HEK293T (cell line): ENCODE results near the gene TFAP2B.
A peak's percentile ranks its signal among the peaks of the same experiment; 100 is the strongest.

Experiments used
- CTCF ChIA-PET: fragments of 350-600 bp; formaldehyde crosslinking; extraction: SDS; loops from one replicate; lab custom pipeline; 2021; ENCODE audit warnings: antibody characterized with exemption, inconsistent platforms; lab: Yijun Ruan, JAX
- POLR2A ChIA-PET: fragments of 350-600 bp; formaldehyde crosslinking; extraction: SDS; loops from one replicate; lab custom pipeline; 2020; ENCODE audit warnings: antibody characterized with exemption, inconsistent platforms; lab: Yijun Ruan, JAX
- DNase-seq: peaks from one replicate; pipeline ENCODE4 v3.0.0; 2012; ENCODE audit warnings: mixed read lengths; ENCODE audit errors: extremely low spot score
- ARNT ChIP-seq: fragments of 450-650 bp; IDR thresholded peaks from 2 replicates; pipeline ENCODE4 v1.6.1; 2017; ENCODE audit warnings: mild to moderate bottlenecking
- BHLHE40 ChIP-seq: fragments of 450-650 bp; IDR thresholded peaks from 2 replicates; pipeline ENCODE4 v1.6.1; 2016; ENCODE audit warnings: mild to moderate bottlenecking, moderate library complexity, borderline replicate concordance
- CTBP1 ChIP-seq: fragments of 450-650 bp; IDR thresholded peaks from 2 replicates; pipeline ENCODE4 v1.6.1; 2016; ENCODE audit warnings: borderline replicate concordance
- ELF4 ChIP-seq: fragments of 450-650 bp; IDR thresholded peaks from 2 replicates; pipeline ENCODE4 v1.6.1; 2017; ENCODE audit warnings: antibody characterized with exemption
- FOXA1 ChIP-seq: fragments of 450-650 bp; IDR thresholded peaks from 2 replicates; pipeline ENCODE4 v1.6.1; 2016; ENCODE audit warnings: mild to moderate bottlenecking
- FOXK2 ChIP-seq: fragments of 450-650 bp; IDR thresholded peaks from 2 replicates; pipeline ENCODE4 v1.6.1; 2016; ENCODE audit warnings: mild to moderate bottlenecking
- FOXM1 ChIP-seq: fragments of 450-650 bp; IDR thresholded peaks from 2 replicates; pipeline ENCODE4 v1.6.1; 2017; ENCODE audit warnings: mild to moderate bottlenecking, borderline replicate concordance
- HDGF ChIP-seq: fragments of 450-650 bp; IDR thresholded peaks from 2 replicates; pipeline ENCODE4 v1.6.1; 2017; ENCODE audit warnings: antibody characterized with exemption, borderline replicate concordance
- L3MBTL2 ChIP-seq: fragments of 450-650 bp; conservative IDR thresholded peaks from 2 replicates; pipeline ENCODE4 v1.6.1; 2016; ENCODE audit warnings: mild to moderate bottlenecking
- LEF1 ChIP-seq: fragments of 450-650 bp; IDR thresholded peaks from 2 replicates; pipeline ENCODE4 v1.6.1; 2017; ENCODE audit warnings: mild to moderate bottlenecking, borderline replicate concordance
- NFRKB ChIP-seq: fragments of 450-650 bp; IDR thresholded peaks from 2 replicates; pipeline ENCODE4 v1.6.1; 2016; ENCODE audit warnings: mild to moderate bottlenecking, moderate library complexity
- SP1 ChIP-seq: fragments of 450-650 bp; IDR thresholded peaks from 2 replicates; pipeline ENCODE4 v1.6.1; 2017
- SUZ12 ChIP-seq: fragments of 450-650 bp; IDR thresholded peaks from 2 replicates; pipeline ENCODE4 v1.6.1; 2016; ENCODE audit warnings: mild to moderate bottlenecking
- TARDBP ChIP-seq: fragments of 450-650 bp; IDR thresholded peaks from 2 replicates; pipeline ENCODE4 v1.6.1; 2016
- ZNF384 ChIP-seq: fragments of 450-650 bp; IDR thresholded peaks from 2 replicates; pipeline ENCODE4 v1.6.1; 2016
- TF ChIP-seq, protein P1 (sequence below): fragments of 450-650 bp; IDR thresholded peaks from 2 replicates; pipeline ENCODE4 v1.6.1; 2016

The TFAP2B gene

DNA sequence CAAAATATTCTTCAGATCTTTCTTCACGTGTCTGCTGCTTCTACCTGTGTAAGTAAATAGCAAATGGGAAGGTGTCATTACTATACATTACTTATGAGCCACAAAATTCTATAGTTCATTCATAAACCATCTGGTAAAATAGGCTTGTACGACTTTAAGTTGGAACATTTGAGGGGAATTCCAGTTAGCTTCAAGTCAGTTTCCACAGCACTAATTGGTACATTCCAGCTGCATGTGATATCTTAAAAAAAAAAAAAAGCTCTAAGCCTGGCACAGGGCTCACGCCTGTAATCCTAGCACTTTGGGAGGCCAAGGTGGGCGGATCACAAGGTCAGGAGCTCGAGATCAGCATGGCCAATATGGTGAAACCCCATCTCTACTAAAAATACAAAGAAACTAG lies 23.1 kb upstream of the TFAP2B start:
- DNase-seq: no peak
- ChIA-PET CTCF (interaction anchor here (0.6 kb wide), 2 partner anchors 34 to 1141 kb away, joined by 3 read pairs; no protein-coding TSS in a partner anchor), POLR2A (no interaction called here)
- TF ChIP-seq FOXA1 (no peak), BHLHE40 (no peak)

- TF ChIP-seq ARNT: no peak
- no peak for TF ChIP-seq SUZ12
- TF ChIP-seq CTBP1: no peak
- no peak for TF ChIP-seq FOXM1
- TF ChIP-seq LEF1: no peak
- TF ChIP-seq, protein P1, sequence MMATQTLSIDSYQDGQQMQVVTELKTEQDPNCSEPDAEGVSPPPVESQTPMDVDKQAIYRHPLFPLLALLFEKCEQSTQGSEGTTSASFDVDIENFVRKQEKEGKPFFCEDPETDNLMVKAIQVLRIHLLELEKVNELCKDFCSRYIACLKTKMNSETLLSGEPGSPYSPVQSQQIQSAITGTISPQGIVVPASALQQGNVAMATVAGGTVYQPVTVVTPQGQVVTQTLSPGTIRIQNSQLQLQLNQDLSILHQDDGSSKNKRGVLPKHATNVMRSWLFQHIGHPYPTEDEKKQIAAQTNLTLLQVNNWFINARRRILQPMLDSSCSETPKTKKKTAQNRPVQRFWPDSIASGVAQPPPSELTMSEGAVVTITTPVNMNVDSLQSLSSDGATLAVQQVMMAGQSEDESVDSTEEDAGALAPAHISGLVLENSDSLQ: no peak
- no peak for TF ChIP-seq TARDBP
- no peak for TF ChIP-seq ELF4
- no peak for TF ChIP-seq L3MBTL2
- no peak for TF ChIP-seq HDGF
- TF ChIP-seq ZNF384: no peak
- TF ChIP-seq FOXA1: no peak
- ChIA-PET POLR2A (no interaction called here), CTCF (no interaction called here)
- DNase-seq: no peak
These were observed 14.4 kb upstream of the TFAP2B start for GRCh38 chr6:50804283-50804682.

GRCh38 chr6:50807035-50807434 lies 11.6 kb upstream of the TFAP2B start:
- no peak for DNase-seq
- CTCF ChIA-PET: no interaction called here
- POLR2A ChIA-PET: no interaction called here
- TF ChIP-seq, protein P1: no peak
- TF ChIP-seq HDGF (no peak), FOXA1 (no peak), ELF4 (no peak), FOXM1 (no peak), ZNF384 (no peak)

DNA sequence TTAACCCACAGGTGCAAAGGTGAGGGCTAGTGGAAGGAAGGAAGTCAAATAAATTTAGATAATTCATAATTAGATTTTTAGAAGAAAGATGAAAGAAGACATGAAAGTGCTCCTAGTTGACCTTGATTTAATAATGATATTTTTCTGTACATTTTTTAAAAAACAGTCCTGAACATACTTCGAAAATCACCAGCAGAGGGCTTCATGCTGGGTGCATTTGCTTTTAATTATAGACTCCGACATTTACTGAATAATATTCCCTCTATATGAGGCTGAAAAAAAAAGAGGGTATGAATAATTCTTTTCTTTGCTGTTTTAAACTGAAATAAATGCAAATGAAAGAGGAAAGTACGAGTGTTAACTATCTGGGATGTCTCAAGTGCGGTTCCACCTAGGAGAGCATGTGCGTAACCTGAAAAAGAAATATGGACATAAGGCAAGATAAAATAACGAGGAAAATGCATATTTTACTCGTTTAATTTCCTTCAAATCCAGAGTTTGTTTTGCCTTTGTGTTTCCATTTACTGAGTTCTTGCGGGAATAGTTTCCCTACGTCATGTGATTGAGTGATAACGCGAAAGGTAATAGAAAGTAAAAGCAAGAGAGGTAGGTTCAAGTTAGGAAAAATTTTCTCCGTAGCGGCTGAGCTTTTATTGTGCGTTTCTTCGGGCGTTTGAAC lies 3.1 kb upstream of the TFAP2B start:
- ChIA-PET POLR2A (no interaction called here), CTCF (no interaction called here)
- TF ChIP-seq L3MBTL2: peak; percentile 33; the same call in 1 of the 2 replicates
- TF ChIP-seq CTBP1: no peak
- DNase-seq: no peak

DNA sequence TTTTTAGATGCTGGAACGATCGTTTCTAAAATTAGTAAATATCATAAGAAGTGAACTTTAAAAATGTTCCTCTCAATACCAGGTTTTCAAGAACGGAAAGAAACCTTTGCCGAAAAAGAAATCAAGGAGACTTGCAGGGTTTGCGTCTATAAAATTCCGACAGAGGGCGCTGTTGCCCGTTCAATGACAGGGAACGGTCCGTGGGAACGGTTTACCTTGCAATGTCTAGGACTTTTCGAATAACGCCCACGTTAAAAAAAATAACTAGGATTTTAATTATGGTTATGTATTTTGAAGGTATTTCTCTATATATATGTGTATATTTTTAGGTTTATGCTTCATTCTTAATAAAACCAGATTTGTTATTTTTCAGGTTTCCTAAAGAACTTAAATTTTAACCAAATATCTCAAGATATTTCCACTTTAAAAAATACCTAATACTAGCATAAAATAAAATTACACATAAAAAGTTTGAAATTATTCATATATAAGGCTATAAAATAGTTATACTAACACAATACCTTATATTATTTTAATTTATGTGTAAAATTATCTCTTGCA lies 2.5 kb upstream of the TFAP2B start:
- ChIA-PET CTCF (no interaction called here), POLR2A (no interaction called here)
- TF ChIP-seq ELF4: no peak
- no peak for TF ChIP-seq BHLHE40
- no peak for TF ChIP-seq ZNF384
- TF ChIP-seq SP1: no peak
- no peak for TF ChIP-seq FOXM1
- DNase-seq: peak; percentile 55

GRCh38 chr6:50816947-50817645 lies 1.6 kb upstream of the TFAP2B start:
- POLR2A ChIA-PET: no interaction called here
- TF ChIP-seq CTBP1 (no peak), SP1 (no peak), HDGF (no peak), ARNT (no peak), FOXM1 (no peak), TARDBP (no peak), NFRKB (no peak), ELF4 (no peak), SUZ12 (no peak), LEF1 (no peak), ZNF384 (no peak)
- DNase-seq: no peak
- CTCF ChIA-PET: no interaction called here

DNA sequence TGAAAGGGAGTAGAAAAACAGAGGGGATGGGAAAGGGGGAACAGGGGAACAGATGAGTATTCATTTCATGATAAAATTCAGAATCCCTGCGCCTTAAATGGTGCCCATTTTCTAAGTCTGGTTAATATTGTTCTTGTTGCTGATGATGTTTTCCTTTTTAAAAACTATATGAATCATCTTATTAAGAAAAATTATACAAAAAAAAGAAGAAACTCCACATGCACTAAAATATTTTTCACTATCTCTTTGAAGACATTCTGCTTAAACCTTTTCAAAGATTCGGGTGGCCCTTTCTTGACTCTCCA lies 1.1 kb upstream of the TFAP2B start:
- CTCF ChIA-PET: no interaction called here
- no peak for DNase-seq
- no peak for TF ChIP-seq NFRKB
- no peak for TF ChIP-seq LEF1
- no peak for TF ChIP-seq ARNT
- TF ChIP-seq FOXK2: no peak
- POLR2A ChIA-PET: no interaction called here

DNA sequence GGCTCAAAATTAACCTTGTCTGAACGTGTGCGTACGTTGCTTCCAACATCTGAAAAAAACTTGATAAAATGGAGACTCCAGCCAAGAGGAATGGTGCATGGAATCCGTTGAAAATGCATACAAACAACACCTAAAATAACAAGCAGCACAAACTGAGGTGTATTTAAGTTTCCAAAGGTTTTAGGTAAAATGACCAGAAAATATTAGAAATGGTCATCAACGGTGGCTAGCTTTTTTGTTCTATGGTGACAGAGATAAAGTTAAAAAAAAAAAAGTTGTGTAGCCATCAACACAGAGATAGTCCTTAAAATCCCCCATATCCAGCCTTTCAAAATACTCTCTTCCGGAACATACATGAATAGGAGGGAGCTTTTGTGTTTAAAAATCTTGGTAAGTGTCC lies 651 bp upstream of the TFAP2B start:
- ChIA-PET POLR2A (no interaction called here), CTCF (no interaction called here)
- TF ChIP-seq NFRKB (no peak), FOXK2 (no peak), FOXA1 (no peak), L3MBTL2 (no peak), LEF1 (no peak), ZNF384 (no peak), CTBP1 (no peak), HDGF (no peak), ARNT (no peak), BHLHE40 (no peak), SP1 (no peak)
- TF ChIP-seq, protein P1: no peak
- no peak for DNase-seq
